ENCODE data around the gene MORC3.
"Not testable (repeated sequence)": the region's sequence is repeated elsewhere in the genome, so short reads cannot be mapped to it uniquely, and the experiment has no call there.

Gene MORC3

GRCh38 chr21:36323032-36323431 is 3.0 kb downstream of the MORC3 start:
- no peak for DNase-seq

DNA sequence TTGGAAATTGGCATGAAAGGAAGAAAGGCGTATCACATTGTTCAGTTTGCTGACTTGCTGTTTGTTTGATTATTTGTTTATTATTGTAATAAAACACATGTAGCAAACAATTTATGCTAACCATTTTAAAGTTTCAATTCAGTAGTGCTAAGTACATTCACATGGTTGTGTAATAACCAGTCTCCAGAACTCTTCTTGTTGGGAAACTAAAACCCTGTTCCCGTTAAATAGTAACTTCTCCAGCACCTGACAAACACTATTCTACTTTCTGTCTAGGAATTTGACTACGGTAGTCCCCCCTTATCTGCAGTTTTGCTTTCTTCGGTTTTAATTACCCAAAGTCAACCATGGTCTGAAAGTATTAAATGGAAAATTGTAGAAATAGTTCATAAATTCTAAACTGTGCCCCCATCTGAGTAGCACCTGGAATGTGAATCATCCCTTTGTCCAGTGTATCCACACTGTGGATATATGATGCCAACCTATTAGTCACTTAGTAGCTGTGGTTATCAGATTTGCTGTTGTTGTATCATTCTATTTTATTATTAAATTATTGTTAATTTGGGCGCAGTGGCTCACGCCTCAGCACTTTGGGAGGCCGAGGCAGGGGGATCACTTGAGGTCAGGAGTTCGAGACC is 5.5 kb downstream of the MORC3 start:
- no peak for DNase-seq

- DNase-seq = peak; percentile 55
These were observed 10.9 kb downstream of the MORC3 start for GRCh38 chr21:36330904-36331303.

GRCh38 chr21:36337099-36337509 is 17.1 kb downstream of the MORC3 start:
- DNase-seq = no peak

- no peak for DNase-seq
These were observed 19.0 kb downstream of the MORC3 start for GRCh38 chr21:36338975-36339374.

GRCh38 chr21:36342581-36342980 is 22.6 kb downstream of the MORC3 start:
- not testable (repeated sequence) for DNase-seq

DNA sequence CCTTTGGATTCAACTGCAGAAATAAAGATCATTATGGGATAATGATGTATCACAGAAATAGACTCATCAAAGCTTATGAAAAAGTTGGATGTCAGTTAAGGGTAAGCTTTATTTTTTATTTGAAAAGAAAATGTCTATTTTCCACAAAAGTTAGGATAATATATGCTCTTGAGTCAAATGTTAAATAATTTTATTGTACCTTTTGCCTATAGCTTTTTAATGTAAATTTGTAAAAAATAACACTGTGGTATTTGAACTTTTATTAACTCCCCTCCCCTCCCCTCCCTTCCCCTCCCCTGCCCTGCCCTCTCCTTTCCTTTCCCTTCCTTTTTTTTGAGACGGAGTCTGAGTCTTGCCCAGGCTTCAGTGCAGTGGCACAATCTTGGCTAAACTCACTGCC is 24.9 kb downstream of the MORC3 start:
- DNase-seq = no peak

- DNase-seq = no peak
These were observed 27.4 kb downstream of the MORC3 start for GRCh38 chr21:36347278-36347961.

- no peak for DNase-seq
These were observed 27.9 kb downstream of the MORC3 start for GRCh38 chr21:36347962-36348328.

DNA sequence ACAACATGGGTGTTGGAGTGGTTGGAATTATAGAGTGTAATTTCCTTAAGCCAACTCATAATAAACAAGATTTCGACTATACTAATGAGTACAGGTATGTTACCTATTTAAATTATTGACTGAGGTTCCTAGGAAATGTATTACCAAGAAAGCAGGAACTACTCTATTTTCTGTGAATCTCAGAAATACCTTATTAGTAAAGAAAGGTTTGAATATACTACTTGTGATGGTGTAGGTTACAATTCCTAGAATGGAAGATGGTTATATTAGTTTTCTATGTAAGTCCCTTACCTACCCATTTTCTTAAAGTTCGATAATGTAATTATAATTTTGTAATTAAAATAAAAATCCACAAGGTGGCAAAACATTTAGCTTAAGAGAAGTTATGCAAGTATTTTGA is 29.3 kb downstream of the MORC3 start:
- DNase-seq = no peak

GRCh38 chr21:36350282-36350910 is 30.4 kb downstream of the MORC3 start:
- DNase-seq = no peak

- no peak for DNase-seq
These were observed 35.1 kb downstream of the MORC3 start for GRCh38 chr21:36354918-36355680.

GRCh38 chr21:36355868-36356267 is 35.9 kb downstream of the MORC3 start:
- DNase-seq = no peak

DNA sequence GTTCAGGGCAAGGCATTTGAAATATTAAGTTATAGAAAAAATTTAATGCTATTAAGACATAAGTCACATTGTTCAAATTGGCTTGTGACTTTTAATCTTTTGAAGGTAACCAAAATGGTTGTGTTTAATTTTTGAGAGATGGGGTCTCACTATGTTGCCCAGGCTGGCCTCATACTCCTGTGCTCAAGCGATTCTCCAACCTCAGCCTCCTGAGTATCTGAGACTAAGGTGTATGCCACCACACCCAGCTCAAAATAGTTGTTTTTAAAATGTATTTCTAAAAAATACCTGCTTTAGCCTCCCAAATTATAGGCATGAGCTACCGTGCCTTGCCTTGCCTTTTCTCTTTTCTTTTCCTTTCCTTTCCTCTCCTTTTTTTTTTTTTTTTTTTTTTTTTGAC is 39.2 kb downstream of the MORC3 start:
- no peak for DNase-seq

DNA sequence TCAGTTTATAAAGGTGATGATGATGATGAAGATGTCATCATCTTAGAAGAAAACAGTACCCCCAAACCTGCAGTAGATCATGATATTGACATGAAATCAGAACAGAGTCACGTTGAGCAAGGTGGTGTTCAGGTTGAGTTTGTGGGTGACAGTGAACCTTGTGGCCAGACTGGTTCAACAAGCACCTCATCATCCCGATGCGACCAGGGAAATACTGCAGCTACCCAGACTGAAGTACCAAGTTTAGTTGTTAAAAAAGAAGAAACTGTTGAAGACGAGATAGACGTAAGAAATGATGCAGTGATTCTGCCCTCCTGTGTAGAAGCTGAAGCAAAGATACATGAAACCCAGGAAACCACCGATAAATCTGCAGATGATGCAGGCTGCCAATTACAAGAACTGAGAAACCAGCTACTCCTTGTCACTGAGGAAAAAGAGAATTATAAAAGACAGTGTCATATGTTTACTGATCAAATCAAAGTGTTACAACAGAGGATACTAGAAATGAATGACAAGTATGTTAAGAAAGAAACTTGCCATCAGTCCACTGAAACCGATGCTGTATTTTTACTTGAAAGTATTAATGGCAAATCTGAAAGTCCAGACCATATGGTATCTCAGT is 49.2 kb downstream of the MORC3 start:
- no peak for DNase-seq

- no peak for DNase-seq
These were observed 56.0 kb downstream of the MORC3 start for GRCh38 chr21:36375994-36376393.

GRCh38 chr21:36377391-36377842 is 57.4 kb downstream of the MORC3 start:
- DNase-seq = no peak

- no peak for DNase-seq
These were observed 59.3 kb downstream of the MORC3 start for GRCh38 chr21:36379251-36379650.

- no peak for DNase-seq
These were observed 62.0 kb downstream of the MORC3 start for GRCh38 chr21:36381841-36382589.

- DNase-seq = not testable (repeated sequence)
These were observed 62.7 kb downstream of the MORC3 start for GRCh38 chr21:36382722-36383121.

DNA sequence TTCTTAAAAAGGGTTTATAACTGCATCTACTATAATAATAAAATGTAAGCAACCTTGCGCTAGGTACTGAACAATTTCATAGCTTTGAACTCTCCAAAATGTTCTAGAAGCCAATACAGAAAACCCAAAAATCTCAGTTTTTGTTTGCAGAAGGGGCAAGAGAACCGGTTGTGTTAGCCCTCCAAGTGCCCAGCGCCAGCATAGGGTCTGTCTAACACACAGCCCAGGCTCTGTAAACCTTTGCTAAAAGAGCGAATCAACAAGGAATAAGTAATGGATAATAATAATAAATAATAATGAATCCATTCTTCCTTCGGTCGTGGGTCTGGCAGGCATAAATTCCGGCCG is 64.9 kb downstream of the MORC3 start:
- DNase-seq = no peak

GRCh38 chr21:36385233-36386030 is 65.4 kb downstream of the MORC3 start, which contains the start of gene CHAF1B:
TSS of gene CHAF1B (plus strand) at chr21:36385392. CDS start at chr21:36386137, 745 bp downstream.
- peak; percentile 44 for DNase-seq
